ENCODE data around the gene LRP1-AS.

DNA sequence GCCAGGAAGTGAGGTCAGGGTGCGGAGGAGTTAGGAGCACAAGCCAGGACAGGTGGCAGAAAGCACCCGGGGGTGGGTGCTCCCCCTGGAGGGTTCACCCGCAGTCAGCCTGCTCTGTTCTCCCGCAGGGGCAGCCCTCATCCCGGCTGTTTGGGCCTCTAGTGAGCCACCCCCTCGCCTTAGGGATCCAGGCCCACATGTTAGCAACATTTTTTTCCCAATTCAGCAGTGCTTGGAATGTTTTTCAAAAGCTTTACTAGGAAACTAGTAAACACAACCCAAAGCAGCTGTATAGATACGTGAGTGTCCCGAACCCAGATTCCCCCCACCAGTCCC lies 40.6 kb upstream of the LRP1-AS start:
- TF ChIP-seq, protein P1, sequence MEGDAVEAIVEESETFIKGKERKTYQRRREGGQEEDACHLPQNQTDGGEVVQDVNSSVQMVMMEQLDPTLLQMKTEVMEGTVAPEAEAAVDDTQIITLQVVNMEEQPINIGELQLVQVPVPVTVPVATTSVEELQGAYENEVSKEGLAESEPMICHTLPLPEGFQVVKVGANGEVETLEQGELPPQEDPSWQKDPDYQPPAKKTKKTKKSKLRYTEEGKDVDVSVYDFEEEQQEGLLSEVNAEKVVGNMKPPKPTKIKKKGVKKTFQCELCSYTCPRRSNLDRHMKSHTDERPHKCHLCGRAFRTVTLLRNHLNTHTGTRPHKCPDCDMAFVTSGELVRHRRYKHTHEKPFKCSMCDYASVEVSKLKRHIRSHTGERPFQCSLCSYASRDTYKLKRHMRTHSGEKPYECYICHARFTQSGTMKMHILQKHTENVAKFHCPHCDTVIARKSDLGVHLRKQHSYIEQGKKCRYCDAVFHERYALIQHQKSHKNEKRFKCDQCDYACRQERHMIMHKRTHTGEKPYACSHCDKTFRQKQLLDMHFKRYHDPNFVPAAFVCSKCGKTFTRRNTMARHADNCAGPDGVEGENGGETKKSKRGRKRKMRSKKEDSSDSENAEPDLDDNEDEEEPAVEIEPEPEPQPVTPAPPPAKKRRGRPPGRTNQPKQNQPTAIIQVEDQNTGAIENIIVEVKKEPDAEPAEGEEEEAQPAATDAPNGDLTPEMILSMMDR (conservative IDR thresholded peaks at IDR 0.05; ENCODE audit: low read depth, low read length): no peak
- no peak for TF ChIP-seq EZH2phosphoT487 (IDR thresholded peaks at IDR 0.05; ENCODE audit: borderline replicate concordance, low read length)
